WERI-Rb-1 (cell line): ENCODE data around the gene RHPN2.
A peak's percentile ranks its signal among the peaks of the same experiment; 100 is the strongest.

ENCODE experiments used
- DNase-seq: peaks from one replicate; pipeline ENCODE4 v3.0.0-alpha.2; 2020
- H3K27ac ChIP-seq: fragments of 250-450 bp; sonication (Bioruptor Pico); 2 replicates; pipeline ENCODE4 v1.5.1; 2020; ENCODE audit warnings: mild to moderate bottlenecking, moderate library complexity
- H3K27me3 ChIP-seq: fragments of 250-450 bp; sonication (Bioruptor Pico); 2 replicates; pipeline ENCODE4 v1.5.1; 2021; ENCODE audit warnings: mild to moderate bottlenecking, low read depth, moderate library complexity; ENCODE audit not compliant: insufficient read depth, severe bottlenecking
- H3K36me3 ChIP-seq: fragments of 250-450 bp; sonication (Bioruptor Pico); 2 replicates; pipeline ENCODE4 v1.5.1; 2020; ENCODE audit warnings: mild to moderate bottlenecking, moderate library complexity
- H3K4me3 ChIP-seq: 2 replicates; pipeline ENCODE4 v1.5.1; 2011; ENCODE audit warnings: low read depth, mild to moderate bottlenecking, control low read depth, low read length
- H3K9me3 ChIP-seq: fragments of 250-450 bp; sonication (Bioruptor Pico); 2 replicates; pipeline ENCODE4 v1.5.1; 2021; ENCODE audit warnings: mild to moderate bottlenecking, moderate library complexity; ENCODE audit not compliant: severe bottlenecking
- CTCF ChIP-seq: IDR thresholded peaks from 2 replicates; pipeline ENCODE4 v1.5.1; 2011; ENCODE audit warnings: low read depth, mild to moderate bottlenecking, control low read depth, inconsistent platforms, low read length

The RHPN2 gene

DNA sequence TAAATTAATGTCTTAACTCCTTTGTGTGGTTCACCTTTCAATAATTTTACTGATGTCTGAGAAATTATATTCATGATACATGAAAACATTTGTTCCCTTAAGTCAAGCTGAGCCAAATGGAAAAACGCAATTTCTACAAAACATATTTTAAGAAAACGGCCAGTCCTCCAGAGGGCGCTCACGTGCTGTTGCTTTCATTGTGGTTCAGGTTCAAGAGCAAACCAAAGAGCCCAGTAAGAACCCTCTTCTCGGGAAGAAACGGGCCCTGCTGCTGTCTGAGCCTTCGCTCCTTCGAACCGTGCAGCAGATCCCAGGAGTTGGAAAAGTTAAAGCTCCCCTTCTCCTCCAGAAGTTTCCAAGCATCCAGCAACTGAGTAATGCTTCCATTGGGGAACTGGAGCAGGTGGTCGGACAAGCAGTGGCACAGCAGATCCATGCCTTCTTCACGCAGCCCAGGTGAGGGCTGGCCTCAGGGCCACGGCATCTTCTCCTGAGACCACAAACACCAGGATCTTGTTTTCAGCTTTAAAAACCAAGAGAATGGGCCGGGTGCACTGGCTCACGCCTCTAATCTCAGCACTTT lies 88.4 kb downstream of the RHPN2 start:
- Histone ChIP-seq H3K4me3 (no peak overlapping the region), H3K36me3 (peaks cover 18% of the 10 kb centered on the region), H3K27ac (no peak overlapping the region), H3K27me3 (no peaks in the 10 kb centered on the region), H3K9me3 (no peaks in the 10 kb centered on the region)
- peak; percentile 77 for TF ChIP-seq CTCF
- DNase-seq: peak; percentile 67

GRCh38 chr19:32971715-32972540 lies 92.8 kb downstream of the RHPN2 start, which contains the start of the genes CEP89 and FAAP24:
TSS of gene CEP89 (minus strand) at chr19:32971958. CDS start at chr19:32971874, 84 bp downstream.
TSS of gene FAAP24 (plus strand) at chr19:32972242. CDS start at chr19:32973197, 955 bp downstream.
- no peak for TF ChIP-seq CTCF
- Histone ChIP-seq H3K9me3 (no peaks in the 10 kb centered on the region), H3K4me3 (peak within 1 kb of the TSS; percentile 73), H3K27ac (peak within 1 kb of the TSS; percentile 72), H3K27me3 (no peaks in the 10 kb centered on the region), H3K36me3 (peaks cover 12% of the 10 kb centered on the region)
- peak; percentile 99 for DNase-seq

GRCh38 chr19:32971012-32971595 lies 93.6 kb downstream of the RHPN2 start:
- no peaks in the 10 kb centered on the region for H3K9me3 ChIP-seq
- peaks cover 12% of the 10 kb centered on the region for H3K36me3 ChIP-seq
- H3K27ac ChIP-seq: no peak overlapping the region
- DNase-seq: no peak
- TF ChIP-seq CTCF: no peak
- H3K4me3 ChIP-seq: peak overlapping the region; percentile 73
- no peaks in the 10 kb centered on the region for H3K27me3 ChIP-seq

GRCh38 chr19:32969549-32969948 lies 95.1 kb downstream of the RHPN2 start:
- no peak overlapping the region for H3K4me3 ChIP-seq
- H3K27me3 ChIP-seq: no peaks in the 10 kb centered on the region
- TF ChIP-seq CTCF: no peak
- H3K36me3 ChIP-seq: peaks cover 13% of the 10 kb centered on the region
- DNase-seq: no peak
- H3K9me3 ChIP-seq: no peaks in the 10 kb centered on the region
- H3K27ac ChIP-seq: no peak overlapping the region

DNA sequence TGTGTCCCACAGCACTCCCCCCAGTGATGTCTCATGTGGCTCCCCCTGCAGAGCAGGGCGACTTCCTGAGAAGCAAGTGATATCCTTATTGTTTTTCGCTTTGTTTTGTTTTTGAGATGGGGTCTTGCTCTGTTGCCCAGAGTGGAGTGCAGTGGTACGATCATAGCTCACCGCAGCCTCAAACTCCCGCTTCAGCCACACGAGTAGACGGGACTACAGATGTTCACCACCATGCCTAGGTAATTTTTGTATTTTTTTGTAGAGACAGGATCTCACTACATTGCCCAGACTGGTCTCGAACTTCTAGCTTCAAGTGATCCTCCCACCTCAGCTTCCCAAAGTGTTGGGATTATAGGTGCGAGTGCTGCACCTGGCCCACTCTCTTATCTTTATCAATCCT lies 97.9 kb downstream of the RHPN2 start:
- DNase-seq: no peak
- H3K9me3 ChIP-seq: no peaks in the 10 kb centered on the region
- H3K4me3 ChIP-seq: no peak overlapping the region
- no peak overlapping the region for H3K27ac ChIP-seq
- TF ChIP-seq CTCF: no peak
- no peaks in the 10 kb centered on the region for H3K27me3 ChIP-seq
- peaks cover 28% of the 10 kb centered on the region for H3K36me3 ChIP-seq
